Neural cell (in vitro differentiated cells): ENCODE data around the gene PKIB.

Experiments
- CTCF ChIP-seq: fragments of 450-650 bp; IDR thresholded peaks from 2 replicates; pipeline ENCODE4 v1.5.1; 2014; ENCODE audit warnings: antibody characterized with exemption, mild to moderate bottlenecking, moderate library complexity; ENCODE audit not compliant: poor library complexity, severe bottlenecking
- EZH2 ChIP-seq: fragments of 200-600, 300-800 bp; shearing (Covaris generic), sonication (generic); IDR thresholded peaks from 2 replicates; pipeline ENCODE4 v1.6.1; 2014; ENCODE audit warnings: antibody characterized with exemption, low read length, borderline replicate concordance, mild to moderate bottlenecking; ENCODE audit not compliant: insufficient read depth, poor library complexity, severe bottlenecking

- TF ChIP-seq CTCF, result no peak
- no peak for TF ChIP-seq EZH2
These were observed 92.6 kb downstream of the PKIB start for GRCh38 chr6:122702841-122703240.
